DMS79 treated with DMSO at 0.1 percent for 48 hours (cell line): ENCODE data around the gene TEPSIN.

Source experiments
- DNase-seq: peaks from one replicate; lab custom pipeline; 2025; lab: John Stamatoyannopoulos, UW

The TEPSIN gene

DNA sequence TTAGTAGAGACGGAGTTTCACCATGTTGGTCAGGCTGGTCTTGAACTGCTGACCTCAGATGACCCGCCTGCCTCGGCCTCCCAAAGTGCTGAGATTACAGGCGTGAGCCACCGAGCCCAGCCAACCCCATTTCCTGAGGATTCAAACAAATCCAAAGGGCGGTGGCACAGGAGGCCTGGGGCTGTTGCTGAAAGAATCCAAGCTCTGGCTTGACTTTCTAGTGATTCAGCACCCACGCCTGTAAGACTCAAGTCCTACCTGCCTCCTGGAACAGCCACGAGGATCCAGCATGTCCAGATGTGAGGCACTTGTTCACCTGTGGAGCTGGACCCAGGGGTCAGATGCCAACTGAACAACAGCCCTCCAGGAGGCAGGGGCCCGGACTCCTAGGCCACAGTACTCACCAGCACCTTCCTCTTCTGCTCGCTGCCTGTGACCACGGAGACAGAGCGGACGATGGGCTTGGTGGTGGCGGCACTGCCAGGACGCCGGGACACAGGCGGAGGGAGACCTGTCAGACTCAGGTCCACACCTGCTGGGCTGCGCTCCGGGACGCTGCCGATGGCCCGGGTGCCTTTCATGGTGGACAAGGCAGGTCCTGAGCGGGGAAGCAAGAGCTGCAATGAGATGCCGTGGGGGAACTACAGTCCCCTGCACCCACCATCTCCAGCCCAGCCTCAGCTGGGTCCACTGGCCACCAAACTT is 19.2 kb downstream of the TEPSIN start:
- no peak for DNase-seq

DNA sequence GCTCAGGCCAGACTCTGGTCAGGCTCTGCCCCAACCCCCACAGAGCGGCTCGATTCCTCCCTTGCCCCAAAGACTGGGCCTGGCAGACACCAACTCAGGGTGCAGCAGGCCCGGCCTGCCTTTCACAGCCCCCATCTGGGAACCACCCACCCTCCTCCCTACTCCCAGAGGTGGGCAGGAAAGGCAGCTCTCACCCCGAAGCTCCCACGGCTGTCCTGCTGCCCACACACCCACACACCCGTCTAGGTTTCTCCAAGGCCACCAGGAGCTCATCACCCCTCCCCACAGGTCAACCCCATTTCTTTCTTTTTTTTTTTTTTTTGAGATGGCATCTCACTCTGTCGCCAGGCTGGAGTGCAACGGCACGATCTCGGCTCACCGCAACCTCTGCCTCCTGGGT is 19.9 kb downstream of the TEPSIN start:
- DNase-seq = no peak

DNA sequence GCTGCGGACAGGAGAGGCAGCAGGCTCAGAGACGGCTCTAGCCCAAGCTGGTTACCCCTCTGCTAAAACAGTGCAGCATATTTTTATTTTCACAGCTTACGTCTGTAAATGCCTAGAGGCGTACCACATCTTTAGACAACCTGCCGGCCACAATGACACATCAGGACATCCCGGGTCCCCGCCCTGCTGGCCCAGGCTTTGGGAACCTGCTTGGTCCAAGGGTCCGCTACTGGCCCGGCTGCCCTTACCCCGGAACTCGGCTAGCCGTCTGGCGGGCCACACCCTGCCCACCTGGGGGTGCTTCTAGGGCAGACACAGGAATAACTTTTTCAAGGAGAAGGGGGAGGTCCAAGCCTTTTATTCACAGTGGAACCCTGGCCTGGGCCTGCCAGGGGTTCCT is 20.4 kb downstream of the TEPSIN start:
- no peak for DNase-seq

DNA sequence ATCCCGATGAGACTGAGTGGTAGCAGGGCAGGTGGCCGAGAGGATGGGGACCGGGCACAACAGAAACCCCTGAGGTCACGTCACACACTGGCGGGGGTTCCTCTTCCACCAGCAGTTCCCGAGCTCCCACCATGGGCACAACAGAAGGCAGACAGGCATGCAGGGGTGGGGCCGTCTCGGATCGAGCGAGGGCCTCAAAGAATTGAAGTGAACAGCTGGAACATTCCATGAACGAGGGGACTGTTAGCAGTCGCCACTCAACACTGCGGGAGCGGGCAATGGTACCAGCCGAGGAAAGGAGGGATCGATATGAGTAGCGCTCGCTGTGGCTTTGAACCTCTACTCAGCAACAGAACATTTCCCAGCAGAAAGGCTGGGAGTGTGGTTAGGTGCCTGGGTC is 21.4 kb downstream of the TEPSIN start:
- no peak for DNase-seq

DNA sequence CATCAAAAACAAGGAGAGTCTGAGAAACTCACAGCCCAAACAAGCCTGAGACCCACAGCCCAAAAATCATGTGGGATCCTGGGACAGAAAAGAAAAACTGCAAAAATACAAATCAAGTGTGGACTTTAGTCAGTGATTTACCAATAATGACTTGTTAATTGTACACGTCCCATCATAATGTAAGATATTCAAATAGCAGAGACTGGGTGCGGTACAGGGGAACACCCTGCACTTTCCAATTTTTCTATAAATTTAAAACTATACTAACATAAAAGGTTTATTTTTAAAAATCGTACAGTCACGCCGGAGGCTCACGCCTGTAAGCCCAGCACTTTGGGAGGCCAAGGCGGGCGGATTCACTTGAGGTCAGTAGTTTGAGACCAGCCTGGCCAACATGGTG is 24.9 kb downstream of the TEPSIN start:
- DNase-seq = no peak

DNA sequence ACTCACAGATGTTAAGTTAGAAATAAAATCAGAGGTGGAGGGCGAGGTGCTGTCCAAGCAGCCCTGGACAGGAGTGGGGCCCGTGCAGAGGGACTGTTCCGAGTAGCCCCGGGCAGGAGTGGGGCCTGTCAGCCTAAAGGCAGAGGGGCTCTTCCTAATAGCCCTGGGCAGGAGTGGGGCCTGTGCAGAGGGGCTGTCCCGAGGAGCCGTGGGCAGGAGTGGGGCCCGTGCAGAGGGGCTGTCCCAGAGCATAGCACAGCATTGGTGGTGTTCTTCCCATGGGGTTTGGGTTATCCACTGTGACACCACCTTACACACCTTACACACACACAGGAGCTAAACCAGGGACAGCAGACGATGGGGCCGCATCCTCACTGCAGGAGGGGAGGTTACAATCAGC is 26.5 kb downstream of the TEPSIN start:
- DNase-seq = no peak

DNA sequence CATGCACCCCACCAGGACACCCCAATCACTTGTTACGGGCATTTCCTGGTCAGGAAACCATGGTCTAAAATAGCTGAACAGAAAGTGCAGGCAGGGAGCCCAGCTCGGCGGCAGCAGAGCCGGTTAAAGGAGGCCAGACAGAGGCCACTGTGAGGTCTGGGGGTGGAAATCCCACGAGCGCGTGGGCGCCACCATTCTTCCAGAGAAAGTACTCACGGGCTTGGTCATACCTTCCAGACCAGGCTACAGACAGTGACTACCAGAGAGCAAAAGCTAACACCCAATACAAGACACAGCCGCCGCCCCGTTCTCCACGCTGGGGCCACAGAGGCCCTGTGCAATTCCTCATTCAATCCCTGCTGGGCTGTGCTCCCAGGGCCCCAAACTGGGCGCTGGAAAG is 28.0 kb downstream of the TEPSIN start:
- no peak for DNase-seq

DNA sequence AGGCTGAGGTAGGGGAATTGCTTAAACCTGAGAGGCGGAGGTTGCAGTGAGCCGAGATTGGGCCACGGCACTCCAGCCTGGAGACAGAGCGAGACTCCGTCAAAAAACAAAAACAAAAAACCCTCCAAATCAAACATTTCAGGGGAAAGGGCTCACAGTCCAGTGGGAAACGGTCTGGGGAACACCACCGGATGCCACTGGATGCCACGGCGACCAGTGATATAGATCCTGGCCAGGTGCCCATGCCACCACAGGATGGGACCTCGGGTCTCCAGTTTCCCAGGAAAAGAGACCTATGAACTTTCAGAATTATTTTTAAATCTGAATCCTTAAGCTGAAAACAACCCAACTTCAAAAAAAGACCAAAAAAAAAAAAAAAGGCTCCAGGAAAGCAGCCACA is 28.4 kb downstream of the TEPSIN start:
- DNase-seq = no peak

DNA sequence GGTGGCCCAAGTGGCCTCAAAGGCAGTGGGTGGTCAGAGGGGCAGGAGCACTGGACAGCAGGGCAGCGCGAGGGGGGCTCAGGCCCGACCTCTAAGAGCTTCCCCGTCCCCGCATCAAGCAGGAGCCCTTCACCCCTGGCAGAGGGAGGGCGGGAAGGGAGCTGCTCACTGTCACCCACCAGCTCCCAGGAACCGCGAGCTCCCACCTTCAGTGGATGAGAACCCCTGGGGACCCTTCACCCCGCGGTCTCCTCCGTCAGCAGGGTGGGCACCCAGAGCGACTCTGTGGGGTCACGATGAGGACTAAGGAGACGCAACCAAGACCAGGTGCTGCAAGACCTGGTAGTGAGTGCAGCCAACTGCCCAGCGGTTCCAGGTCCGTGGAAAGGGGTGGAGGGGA is 29.7 kb downstream of the TEPSIN start:
- no peak for DNase-seq

DNA sequence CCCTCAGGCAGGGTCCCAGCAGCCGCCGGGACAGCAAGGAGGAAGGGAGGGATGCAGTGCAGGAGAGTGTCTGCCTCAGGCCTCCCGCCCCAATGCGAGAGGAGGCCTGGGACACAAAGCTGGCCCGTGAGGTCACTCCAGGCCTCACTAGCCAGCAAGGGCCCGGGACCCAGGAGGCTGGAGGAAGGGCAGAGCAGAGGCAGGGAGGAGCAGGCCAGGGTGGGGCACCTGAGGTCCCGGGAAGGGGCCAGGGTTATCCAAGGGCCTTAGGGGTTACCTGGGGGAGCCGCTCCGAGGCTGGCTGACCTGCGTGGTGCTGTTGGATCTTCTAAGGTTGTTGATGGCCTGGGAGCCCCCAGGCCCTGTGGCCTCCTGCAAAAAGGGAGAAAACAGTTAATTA is 30.2 kb downstream of the TEPSIN start:
- no peak for DNase-seq

DNA sequence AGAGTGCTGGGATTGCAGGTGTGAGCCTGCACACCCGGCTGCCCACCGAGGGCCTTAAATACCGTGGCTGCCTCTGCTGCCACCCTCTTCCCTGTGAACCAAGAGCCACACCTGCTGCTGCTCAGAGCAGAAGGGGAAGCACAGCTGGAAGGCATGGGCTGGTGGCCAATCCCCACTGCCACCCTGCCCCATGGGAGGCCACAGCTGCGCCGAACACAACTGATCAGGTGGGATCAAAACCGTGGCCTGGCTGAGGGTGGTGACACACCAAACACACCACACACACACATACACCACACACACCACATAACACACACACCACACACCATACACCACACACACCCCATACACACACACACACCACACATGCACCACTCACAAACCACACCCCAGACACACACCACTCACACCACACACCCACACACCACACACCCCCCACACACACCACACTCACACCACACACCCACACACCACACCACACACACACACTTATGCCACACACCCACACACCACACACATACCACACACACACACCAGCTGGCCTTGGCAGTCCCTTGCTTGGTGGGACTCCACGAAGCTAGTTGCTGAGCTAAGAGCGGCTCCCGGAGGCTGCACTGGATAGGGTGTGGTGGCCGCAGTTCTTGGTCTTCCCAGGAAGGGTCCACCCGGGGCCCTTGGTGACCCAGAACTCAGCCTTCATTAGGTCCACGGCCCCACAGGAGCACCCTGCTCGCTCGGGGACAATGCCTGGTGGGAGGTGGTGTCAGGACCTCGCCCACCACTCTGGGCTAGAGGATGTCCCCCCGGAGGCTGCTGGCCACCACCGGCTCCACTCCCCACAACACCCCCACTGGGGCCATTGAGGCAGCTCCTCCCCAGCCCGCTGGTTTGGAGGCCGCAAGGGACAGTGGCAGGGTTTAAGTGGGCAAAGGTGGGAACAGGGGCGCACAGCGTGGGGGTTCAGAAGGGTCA is 31.0 kb downstream of the TEPSIN start:
- DNase-seq = peak; percentile 10

DNA sequence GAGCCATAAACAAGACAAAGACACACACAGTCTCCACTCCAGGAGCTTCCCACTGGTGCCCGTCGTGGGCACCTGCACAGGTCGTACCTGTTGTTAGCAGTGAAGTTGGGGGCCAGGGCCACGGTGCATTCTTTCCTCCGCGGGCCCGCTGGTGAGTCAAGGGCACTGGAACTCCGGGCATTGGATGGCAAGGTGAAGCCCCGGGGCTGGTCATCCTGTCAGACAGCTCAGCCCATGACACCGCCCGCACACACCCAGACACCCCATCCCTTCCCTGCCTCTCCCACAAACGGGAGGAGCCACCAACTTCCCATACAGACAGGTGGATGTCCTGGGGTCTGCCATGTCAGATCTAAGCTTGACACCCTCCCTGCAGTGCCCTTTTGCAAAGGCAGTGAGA is 32.2 kb downstream of the TEPSIN start:
- no peak for DNase-seq

DNA sequence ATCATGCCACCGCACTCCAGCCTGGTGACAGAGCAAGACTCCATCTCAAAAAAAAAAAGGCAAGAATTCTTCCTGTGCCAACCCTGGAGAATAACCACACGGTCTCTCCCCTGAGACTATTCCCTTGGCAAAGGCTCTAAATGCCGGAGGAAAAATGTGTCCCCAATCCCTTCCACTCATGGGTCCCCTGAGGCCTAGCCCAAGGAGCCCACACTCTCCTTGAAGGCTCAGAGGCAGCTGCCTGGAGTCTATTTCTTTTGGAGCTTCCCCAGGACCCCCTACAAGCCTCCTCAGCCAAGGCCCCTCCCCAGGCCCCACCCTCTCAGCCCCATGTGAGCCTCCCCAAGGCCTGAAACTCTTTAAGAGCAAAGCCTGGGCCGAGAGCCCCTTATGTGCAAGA is 32.7 kb downstream of the TEPSIN start:
- no peak for DNase-seq

DNA sequence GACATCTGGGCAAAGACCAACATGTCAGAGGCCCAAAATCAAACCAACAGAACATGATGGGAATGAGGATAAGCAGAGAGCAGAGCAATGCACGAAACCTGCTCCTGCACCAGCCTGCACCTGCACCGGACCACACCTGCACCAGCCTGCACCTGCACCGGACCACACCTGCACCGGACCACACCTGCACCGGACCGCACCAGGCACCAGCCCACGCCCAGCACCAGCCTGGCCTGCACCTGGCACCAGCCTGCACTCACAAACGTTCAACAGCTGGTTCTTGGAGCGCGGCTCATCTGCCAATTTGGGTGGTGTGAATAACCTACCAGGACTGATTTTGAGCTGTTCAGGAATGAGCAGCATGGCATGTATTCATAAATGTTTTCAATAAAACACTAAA is 34.3 kb downstream of the TEPSIN start:
- no peak for DNase-seq

DNA sequence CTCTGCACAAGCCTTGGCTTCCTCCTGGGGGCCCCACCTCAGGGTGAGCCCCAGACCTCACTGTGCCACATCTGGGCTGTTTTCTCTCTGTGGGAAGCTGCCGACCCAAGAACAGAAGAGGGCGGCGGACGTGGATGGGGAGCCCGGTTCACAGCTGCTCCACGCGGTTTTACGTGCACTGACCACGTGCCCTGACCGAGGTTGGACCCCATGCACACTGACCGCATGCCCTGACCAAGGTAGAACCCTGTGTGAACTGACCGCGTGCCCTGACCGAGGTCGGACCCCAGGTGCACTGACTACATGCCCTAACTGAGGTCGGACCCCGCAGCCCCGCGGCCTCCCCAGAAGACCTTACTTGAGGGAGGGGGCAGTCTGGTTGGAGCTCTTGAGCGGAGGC is 35.7 kb downstream of the TEPSIN start:
- DNase-seq = no peak

DNA sequence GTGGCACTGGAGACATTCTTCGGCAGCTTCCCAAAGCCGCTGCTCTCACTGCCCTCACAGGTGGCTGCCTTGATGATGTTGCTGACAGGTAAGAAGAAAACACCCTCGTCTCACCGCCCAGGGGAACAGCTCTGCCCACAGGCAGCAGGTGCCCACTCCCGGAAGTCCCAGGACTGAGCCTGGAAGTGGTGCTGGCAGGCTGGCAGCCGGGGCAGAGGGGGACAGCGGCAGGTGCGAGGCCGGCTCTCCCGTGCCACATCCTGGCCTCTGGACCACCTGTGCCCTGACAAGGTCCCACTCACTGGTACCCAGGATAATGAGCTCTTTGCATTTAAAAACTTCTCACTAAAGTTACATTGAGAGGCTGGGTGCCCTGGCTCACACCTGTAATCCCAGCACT is 36.5 kb downstream of the TEPSIN start:
- no peak for DNase-seq

DNA sequence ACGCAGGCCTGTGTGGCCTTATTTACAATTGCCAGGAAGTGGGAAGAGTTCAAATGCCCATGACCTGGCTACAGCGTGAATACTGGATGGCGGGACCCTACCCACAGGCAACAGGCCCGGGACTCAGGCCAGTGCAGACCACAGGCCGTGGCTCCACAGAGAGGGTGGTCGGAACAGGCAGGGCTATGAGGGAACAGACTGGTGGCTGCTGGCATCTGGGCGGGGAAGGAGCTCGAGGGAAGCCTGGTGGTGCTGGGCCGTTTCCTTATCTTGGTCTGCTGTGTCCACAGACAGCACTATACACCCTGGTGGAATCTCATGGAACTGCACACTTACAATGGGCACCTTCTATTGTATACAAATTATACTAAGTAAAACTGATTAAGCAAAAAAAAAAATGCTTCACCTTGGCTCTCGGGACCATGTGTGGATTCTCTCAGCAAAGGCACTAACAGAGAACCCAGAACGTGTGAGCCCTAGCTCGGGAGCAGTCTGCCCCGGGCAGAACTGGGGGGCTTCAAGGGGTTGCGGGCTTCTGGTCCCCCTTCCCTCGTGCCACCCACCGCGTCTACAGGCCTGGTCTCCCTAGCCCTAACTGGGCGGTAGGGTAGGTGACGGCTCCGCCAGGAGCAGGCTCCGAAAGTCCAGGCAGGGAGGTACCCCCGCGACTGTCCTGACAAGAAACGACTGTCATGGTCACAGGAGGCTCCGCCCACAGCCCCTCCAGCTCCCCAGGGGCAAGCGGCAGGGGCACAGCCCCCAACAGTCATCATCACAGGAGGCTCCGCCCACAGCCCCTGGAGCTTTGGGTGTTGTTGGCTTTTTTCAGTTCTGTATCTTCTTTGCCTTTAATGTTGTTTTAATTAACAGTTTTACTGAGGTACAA is 37.9 kb downstream of the TEPSIN start:
- no peak for DNase-seq

DNA sequence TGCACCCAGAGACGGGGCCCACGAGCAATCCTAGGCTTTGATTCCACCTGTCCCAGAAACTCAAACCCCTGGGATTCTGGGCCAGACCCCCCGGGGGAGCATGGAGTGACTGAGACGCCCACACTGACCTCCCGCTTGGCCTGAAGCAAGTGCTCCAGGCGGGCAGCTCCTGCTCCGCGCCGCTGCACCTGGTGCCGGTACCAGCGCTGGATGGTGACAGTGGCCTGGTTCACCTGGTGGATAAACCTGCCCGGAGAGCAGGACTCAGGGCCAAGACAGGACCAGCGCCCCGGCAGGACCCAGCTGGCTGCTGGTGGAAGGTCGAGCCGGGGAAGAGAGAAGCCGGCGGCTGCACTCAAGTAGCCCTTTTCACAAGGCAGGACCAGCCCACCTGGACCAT is 38.7 kb downstream of the TEPSIN start:
- no peak for DNase-seq

DNA sequence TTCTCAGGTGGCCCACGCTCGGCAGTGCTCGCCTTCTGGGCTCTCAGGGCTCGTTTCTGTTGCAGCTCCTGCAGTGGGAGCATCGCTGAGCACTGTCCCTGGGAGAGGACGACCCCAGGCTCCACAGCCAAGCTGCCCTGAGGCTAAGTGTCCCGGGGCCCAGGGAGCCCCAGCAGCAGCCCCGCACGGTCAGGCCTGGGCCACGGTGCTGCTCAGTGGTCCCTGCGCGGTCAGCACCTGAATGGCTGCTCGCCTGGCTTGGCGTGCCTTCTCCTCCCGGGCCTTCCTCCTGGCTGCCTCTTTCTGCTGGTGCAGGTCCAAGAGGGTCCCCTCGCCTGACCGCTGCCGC is 39.4 kb downstream of the TEPSIN start:
- DNase-seq = no peak

DNA sequence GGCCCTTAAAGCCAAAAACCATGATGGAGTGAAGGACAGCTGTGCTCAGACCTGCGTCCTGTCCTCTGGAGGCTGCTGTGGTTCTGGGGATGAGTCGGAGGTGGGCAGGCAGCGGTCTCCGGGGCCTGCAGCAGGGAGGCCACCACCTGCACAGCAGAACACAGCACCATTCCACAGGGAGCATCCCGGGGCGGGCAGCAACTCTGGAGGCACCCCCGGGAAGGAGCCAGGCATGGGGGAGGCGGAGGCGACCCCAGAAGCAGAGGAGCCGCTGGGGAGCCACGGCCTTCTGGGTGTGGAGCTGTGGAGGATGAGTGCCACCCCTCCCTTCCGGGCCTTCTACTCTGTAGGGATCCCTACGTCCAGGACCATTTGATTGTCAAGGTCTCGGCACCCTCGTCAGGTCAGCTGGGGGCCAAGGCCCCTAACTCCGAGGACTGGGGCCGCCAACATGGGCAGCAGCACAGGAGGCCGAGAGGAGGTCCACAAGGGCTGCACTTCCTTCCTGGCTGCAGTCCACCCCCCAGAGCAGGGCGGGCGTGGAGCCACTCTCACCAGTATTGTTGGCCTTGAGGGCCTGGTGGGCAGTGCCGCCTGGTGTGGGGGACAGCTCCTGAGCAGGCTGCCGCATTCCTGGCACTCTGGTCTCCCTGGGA is 39.9 kb downstream of the TEPSIN start:
- DNase-seq = no peak

DNA sequence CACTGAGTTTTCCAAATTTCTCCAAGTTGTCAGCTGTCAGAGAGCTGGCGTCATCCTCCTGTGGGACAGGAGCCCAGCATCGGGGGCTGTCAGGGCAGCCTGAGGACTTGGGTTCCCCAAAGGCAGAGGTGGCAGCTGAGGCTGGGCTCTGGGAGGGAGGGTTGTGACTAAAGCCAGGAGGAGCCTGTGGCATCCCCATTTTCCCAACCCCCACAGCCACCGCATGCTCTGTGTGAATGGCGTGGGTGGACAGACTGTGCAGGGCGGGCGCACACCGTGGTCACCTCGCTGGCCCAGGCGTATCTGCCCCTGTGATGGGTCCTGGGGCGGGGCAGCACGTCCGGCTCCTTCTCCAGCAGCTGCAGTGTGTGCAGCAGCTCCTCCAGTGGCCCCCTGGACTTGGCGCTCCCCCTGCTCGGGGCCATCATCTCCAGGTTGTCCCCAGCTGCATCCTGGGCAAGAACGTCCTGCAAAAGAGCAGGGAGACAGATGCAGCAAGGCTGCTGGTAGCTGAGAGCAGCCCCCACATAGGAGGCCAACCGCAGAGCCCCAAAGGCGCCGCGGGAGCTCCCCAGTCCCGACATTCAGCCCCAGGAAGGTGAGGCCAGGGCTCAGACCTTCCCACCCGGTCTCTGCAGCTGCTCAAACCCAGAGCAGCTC is 40.9 kb downstream of the TEPSIN start:
- no peak for DNase-seq

DNA sequence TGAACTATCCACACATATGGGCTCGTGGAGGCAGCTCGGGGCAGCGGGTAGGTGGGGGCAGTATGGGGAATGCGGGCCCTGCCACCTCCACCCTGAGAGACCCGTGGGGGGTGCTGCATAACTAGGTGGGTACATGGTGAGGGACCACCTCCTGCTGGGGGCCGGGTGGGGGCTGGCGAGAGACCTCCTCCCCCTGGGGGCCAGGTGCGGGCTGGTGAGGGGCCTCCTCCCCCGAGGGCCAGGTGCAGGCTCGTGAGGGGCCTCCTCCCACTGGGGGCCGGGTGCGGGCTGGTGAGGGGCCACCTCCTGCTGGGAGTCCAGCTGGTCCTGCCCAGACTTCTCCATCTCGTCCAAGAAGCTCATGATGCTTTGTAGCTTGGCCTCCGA is 41.5 kb downstream of the TEPSIN start:
- DNase-seq = no peak
